HepG2 (cell line): ENCODE measurements around the gene DUSP9. TPM values are rescaled to one million over a fixed set of nuclear protein-coding genes. Genes with fewer than 3 reads are reported as not detected.
A peak's percentile ranks its signal among the peaks of the same experiment; 100 is the strongest.

Experiments used
- HIVEP1 ChIP-seq: sonication (generic); formaldehyde crosslinking; IDR thresholded peaks from 2 replicates; pipeline ENCODE4 v1.4.0; 2020; ENCODE audit warnings: mild to moderate bottlenecking, missing genetic modification reagents
- ISL2 ChIP-seq: sonication (generic); formaldehyde crosslinking; IDR thresholded peaks from 2 replicates; pipeline ENCODE4 v1.5.0; 2020; ENCODE audit warnings: missing genetic modification reagents
- KDM5A ChIP-seq: fragments of 200-600 bp; sonication (generic); IDR thresholded peaks from 2 replicates; pipeline ENCODE4 v1.7.0; 2018; ENCODE audit warnings: antibody characterized with exemption, mild to moderate bottlenecking, low read length, borderline replicate concordance
- MED13 ChIP-seq: sonication (generic); formaldehyde crosslinking; IDR thresholded peaks from 2 replicates; pipeline ENCODE4 v1.5.0; 2020; ENCODE audit warnings: missing genetic modification reagents
- MXD4 ChIP-seq: IDR thresholded peaks from 2 replicates; pipeline ENCODE4 v1.6.1; 2016; ENCODE audit warnings: mild to moderate bottlenecking, missing biosample characterization, missing genetic modification reagents
- PAX8 ChIP-seq: sonication (generic); formaldehyde crosslinking; IDR thresholded peaks from 2 replicates; pipeline ENCODE4 v1.8.0; 2022; ENCODE audit warnings: mild to moderate bottlenecking, missing genetic modification reagents, borderline replicate concordance
- SALL1 ChIP-seq: sonication (generic); formaldehyde crosslinking; IDR thresholded peaks from 2 replicates; pipeline ENCODE4 v1.8.0; 2022; ENCODE audit warnings: mild to moderate bottlenecking, missing genetic modification reagents
- TAF1 ChIP-seq: sonication (generic); formaldehyde crosslinking; IDR thresholded peaks from 2 replicates; pipeline ENCODE4 v1.4.0; 2020; ENCODE audit warnings: missing genetic modification reagents
- TAF15 ChIP-seq: fragments of 200-400 bp; formaldehyde crosslinking; IDR thresholded peaks from one replicate; pipeline ENCODE4 v1.6.1; 2018; ENCODE audit warnings: mild to moderate bottlenecking, low read depth, low read length; ENCODE audit not compliant: poor library complexity, severe bottlenecking
- ZFX ChIP-seq: sonication (generic); formaldehyde crosslinking; IDR thresholded peaks from 2 replicates; pipeline ENCODE4 v1.4.0; 2020; ENCODE audit warnings: mild to moderate bottlenecking, low read depth, missing genetic modification reagents, moderate library complexity
- ZNF468 ChIP-seq: sonication (generic); formaldehyde crosslinking; IDR thresholded peaks from 2 replicates; pipeline ENCODE4 v1.8.0; 2022; ENCODE audit warnings: mild to moderate bottlenecking, moderate library complexity, missing genetic modification reagents
- polyA plus RNA-seq, 8 experiments: library from polyadenylated mRNA; depleted of rRNA in 3 of 8; stranded (reverse) in 7 of 8; unstranded in 1 of 8; fragments of >200 nt; fragmentation: Illumina TruSeq in 4 of 8; extraction: Trizol in 4 of 8; gene quantifications; 2 replicates each; pipeline versions ENCODE4 v1.2.1 to v1.2.3, GENCODE V29; 2011 to 2016; ENCODE audit warnings: low read depth in 4 of 8, missing spikeins in 1 of 8, mixed read lengths in 1 of 8; ENCODE audit not compliant: insufficient read depth in 1 of 8
- total RNA-seq, 5 experiments: library from RNA; depleted of rRNA; stranded (reverse); fragments of >200 nt; fragmentation: Illumina TruSeq; extraction: Trizol; gene quantifications; 2 replicates each; pipeline ENCODE4 v1.2.3, GENCODE V29; 2016; ENCODE audit warnings: low read depth in 1 of 5
- TF ChIP-seq, protein P1 (sequence below): sonication (generic); formaldehyde crosslinking; conservative IDR thresholded peaks from 2 replicates; pipeline ENCODE4 v1.8.0; 2022; ENCODE audit warnings: missing genetic modification reagents
- TF ChIP-seq, protein P2 (sequence below): sonication (generic); formaldehyde crosslinking; IDR thresholded peaks from 2 replicates; pipeline ENCODE4 v1.9.0; 2021; ENCODE audit warnings: missing genetic modification reagents, mild to moderate bottlenecking, borderline replicate concordance
- TF ChIP-seq, protein P3 (sequence below), 2 experiments: sonication (generic) in 1 of 2; formaldehyde crosslinking in 1 of 2; IDR thresholded peaks; 2 replicates each; pipeline versions ENCODE4 v1.6.1 to v1.9.0; 2014 to 2022; ENCODE audit warnings: antibody characterized with exemption in 1 of 2, borderline replicate concordance in 1 of 2, inconsistent platforms in 1 of 2, low read depth in 1 of 2, missing genetic modification reagents in 1 of 2
- TF ChIP-seq, protein P4 (sequence below): IDR thresholded peaks from 2 replicates; pipeline ENCODE4 v1.6.1; 2016; ENCODE audit warnings: low read depth
- TF ChIP-seq, protein P5 (sequence below): sonication (generic); formaldehyde crosslinking; IDR thresholded peaks from 2 replicates; pipeline ENCODE4 v1.5.0; 2020; ENCODE audit warnings: mild to moderate bottlenecking, missing genetic modification reagents

The DUSP9 gene
- total and polyA plus RNA-seq, 2 of the 13 experiments (the other 11 are each of a cell fraction or from before 2014, with no cell fraction given) = 235 to 435 TPM

DNA sequence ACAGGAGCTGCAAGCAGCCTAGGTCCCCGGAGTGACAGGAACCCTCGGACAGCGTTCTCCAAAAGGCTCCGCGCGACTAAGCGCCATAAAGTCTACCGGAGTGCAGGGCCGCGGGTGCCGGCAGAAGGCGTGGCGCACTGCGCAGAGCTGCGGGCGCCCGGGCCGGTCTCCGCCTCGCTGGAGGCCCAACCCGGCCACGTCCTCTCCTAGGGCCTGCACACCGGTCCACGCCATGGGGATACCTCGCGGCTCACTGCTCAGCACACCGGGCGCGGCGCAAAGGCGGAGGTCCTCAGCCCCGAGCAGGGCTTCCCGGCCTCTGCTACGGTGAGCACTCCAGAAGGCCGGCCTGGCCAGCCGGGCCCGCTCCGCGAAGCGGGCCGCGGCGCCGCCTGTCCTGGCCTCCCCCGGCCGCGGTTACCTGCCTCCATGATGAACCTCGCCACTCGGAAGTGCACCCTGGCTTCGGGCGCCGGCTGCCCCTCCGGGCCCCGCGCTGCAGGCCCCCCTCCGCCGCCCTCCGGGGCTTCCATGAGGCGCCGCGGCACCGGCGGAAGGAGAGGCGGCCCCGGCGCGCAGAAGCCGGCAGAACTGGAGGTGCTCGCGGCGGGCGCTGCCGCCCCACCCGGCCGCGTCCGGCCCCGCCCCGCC lies 48.3 kb upstream of the DUSP9 start, which contains the start of gene CCNQ (continued):
- TF ChIP-seq, protein P1, sequence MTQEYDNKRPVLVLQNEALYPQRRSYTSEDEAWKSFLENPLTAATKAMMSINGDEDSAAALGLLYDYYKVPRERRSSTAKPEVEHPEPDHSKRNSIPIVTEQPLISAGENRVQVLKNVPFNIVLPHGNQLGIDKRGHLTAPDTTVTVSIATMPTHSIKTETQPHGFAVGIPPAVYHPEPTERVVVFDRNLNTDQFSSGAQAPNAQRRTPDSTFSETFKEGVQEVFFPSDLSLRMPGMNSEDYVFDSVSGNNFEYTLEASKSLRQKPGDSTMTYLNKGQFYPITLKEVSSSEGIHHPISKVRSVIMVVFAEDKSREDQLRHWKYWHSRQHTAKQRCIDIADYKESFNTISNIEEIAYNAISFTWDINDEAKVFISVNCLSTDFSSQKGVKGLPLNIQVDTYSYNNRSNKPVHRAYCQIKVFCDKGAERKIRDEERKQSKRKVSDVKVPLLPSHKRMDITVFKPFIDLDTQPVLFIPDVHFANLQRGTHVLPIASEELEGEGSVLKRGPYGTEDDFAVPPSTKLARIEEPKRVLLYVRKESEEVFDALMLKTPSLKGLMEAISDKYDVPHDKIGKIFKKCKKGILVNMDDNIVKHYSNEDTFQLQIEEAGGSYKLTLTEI (CRISPR knock-in tag) = no peak
- TF ChIP-seq SALL1 (CRISPR knock-in tag) = 0 out of 2 replicates have a peak, but pooled peaks have one; percentile 27
- TF ChIP-seq ISL2 (CRISPR knock-in tag) = no peak
- TF ChIP-seq MXD4 (CRISPR knock-in tag) = no peak
- TF ChIP-seq, protein P2, sequence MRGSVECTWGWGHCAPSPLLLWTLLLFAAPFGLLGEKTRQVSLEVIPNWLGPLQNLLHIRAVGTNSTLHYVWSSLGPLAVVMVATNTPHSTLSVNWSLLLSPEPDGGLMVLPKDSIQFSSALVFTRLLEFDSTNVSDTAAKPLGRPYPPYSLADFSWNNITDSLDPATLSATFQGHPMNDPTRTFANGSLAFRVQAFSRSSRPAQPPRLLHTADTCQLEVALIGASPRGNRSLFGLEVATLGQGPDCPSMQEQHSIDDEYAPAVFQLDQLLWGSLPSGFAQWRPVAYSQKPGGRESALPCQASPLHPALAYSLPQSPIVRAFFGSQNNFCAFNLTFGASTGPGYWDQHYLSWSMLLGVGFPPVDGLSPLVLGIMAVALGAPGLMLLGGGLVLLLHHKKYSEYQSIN (CRISPR knock-in tag) = no peak
- TF ChIP-seq, protein P3, sequence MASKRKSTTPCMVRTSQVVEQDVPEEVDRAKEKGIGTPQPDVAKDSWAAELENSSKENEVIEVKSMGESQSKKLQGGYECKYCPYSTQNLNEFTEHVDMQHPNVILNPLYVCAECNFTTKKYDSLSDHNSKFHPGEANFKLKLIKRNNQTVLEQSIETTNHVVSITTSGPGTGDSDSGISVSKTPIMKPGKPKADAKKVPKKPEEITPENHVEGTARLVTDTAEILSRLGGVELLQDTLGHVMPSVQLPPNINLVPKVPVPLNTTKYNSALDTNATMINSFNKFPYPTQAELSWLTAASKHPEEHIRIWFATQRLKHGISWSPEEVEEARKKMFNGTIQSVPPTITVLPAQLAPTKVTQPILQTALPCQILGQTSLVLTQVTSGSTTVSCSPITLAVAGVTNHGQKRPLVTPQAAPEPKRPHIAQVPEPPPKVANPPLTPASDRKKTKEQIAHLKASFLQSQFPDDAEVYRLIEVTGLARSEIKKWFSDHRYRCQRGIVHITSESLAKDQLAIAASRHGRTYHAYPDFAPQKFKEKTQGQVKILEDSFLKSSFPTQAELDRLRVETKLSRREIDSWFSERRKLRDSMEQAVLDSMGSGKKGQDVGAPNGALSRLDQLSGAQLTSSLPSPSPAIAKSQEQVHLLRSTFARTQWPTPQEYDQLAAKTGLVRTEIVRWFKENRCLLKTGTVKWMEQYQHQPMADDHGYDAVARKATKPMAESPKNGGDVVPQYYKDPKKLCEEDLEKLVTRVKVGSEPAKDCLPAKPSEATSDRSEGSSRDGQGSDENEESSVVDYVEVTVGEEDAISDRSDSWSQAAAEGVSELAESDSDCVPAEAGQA (IDR thresholded peaks at IDR 0.05; ENCODE audit: low read depth) = no peak
- TF ChIP-seq, protein P3 (CRISPR knock-in tag; IDR thresholded peaks at IDR 0.05; ENCODE audit: borderline replicate concordance) = no peak
- peak; percentile 71 for TF ChIP-seq ZFX
- TF ChIP-seq TAF1 = no peak
- TF ChIP-seq, protein P4, sequence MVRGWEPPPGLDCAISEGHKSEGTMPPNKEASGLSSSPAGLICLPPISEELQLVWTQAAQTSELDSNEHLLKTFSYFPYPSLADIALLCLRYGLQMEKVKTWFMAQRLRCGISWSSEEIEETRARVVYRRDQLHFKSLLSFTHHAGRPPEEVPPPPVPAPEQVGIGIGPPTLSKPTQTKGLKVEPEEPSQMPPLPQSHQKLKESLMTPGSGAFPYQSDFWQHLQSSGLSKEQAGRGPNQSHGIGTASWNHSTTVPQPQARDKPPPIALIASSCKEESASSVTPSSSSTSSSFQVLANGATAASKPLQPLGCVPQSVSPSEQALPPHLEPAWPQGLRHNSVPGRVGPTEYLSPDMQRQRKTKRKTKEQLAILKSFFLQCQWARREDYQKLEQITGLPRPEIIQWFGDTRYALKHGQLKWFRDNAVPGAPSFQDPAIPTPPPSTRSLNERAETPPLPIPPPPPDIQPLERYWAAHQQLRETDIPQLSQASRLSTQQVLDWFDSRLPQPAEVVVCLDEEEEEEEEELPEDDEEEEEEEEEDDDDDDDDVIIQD (CRISPR knock-in tag) = no peak
- TF ChIP-seq, protein P5, sequence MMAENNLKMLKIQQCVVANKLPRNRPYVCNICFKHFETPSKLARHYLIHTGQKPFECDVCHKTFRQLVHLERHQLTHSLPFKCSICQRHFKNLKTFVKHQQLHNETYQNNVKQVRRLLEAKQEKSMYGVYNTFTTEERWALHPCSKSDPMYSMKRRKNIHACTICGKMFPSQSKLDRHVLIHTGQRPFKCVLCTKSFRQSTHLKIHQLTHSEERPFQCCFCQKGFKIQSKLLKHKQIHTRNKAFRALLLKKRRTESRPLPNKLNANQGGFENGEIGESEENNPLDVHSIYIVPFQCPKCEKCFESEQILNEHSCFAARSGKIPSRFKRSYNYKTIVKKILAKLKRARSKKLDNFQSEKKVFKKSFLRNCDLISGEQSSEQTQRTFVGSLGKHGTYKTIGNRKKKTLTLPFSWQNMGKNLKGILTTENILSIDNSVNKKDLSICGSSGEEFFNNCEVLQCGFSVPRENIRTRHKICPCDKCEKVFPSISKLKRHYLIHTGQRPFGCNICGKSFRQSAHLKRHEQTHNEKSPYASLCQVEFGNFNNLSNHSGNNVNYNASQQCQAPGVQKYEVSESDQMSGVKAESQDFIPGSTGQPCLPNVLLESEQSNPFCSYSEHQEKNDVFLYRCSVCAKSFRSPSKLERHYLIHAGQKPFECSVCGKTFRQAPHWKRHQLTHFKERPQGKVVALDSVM (CRISPR knock-in tag) = 0 out of 2 replicates have a peak, but pooled peaks have one; percentile 10
- TF ChIP-seq TAF15 = no peak
- no peak for TF ChIP-seq HIVEP1 (CRISPR knock-in tag)
- no peak for TF ChIP-seq PAX8 (CRISPR knock-in tag)
- TF ChIP-seq MED13 (CRISPR knock-in tag) = no peak
- no peak for TF ChIP-seq ZNF468 (CRISPR knock-in tag)
- TF ChIP-seq KDM5A = no peak
